Liver (tissue), 9 donors: ENCODE measurements around the gene SWI5. TPM values are rescaled to one million over a fixed set of nuclear protein-coding genes. Genes with fewer than 3 reads are reported as not detected.

ENCODE experiments used
- DNase-seq: peaks from one replicate; pipeline ENCODE4 v3.0.0-alpha.2; 2017; ENCODE audit warnings: low spot score
- H3K27ac ChIP-seq, 2 donors: one replicate each; pipeline ENCODE4 v1.7.0; 2013; ENCODE audit warnings: inconsistent platforms in 2 of 2, low read length in 2 of 2, control low read depth in 1 of 2, low read depth in 1 of 2, mild to moderate bottlenecking in 1 of 2
- H3K27me3 ChIP-seq, 4 donors: one replicate each; pipeline versions ENCODE4 v1.6.1 to v1.7.0; 2013; ENCODE audit warnings: low read length in 3 of 4, inconsistent platforms in 1 of 4, mild to moderate bottlenecking in 1 of 4, moderate library complexity in 1 of 4; ENCODE audit not compliant: control insufficient read depth in 4 of 4, insufficient read depth in 4 of 4
- H3K36me3 ChIP-seq, 4 donors: one replicate each; pipeline versions ENCODE4 v1.6.1 to v1.7.0; 2013; ENCODE audit warnings: low read length in 3 of 4, mild to moderate bottlenecking in 3 of 4, low read depth in 1 of 4, moderate library complexity in 1 of 4; ENCODE audit not compliant: control insufficient read depth in 4 of 4, insufficient read depth in 3 of 4
- H3K4me1 ChIP-seq, 4 donors: one replicate each; pipeline versions ENCODE4 v1.6.1 to v1.7.0; 2013; ENCODE audit warnings: low read length in 3 of 4, mild to moderate bottlenecking in 3 of 4, moderate library complexity in 1 of 4; ENCODE audit not compliant: control insufficient read depth in 4 of 4, insufficient read depth in 4 of 4
- H3K4me3 ChIP-seq, 3 donors: one replicate each; pipeline versions ENCODE4 v1.6.1 to v1.7.0; 2013; ENCODE audit warnings: low read length in 3 of 3, control low read depth in 1 of 3, low read depth in 1 of 3, mild to moderate bottlenecking in 1 of 3
- H3K9ac ChIP-seq, 2 donors: one replicate each; pipeline ENCODE4 v1.7.0; 2013; ENCODE audit warnings: low read length in 2 of 2, mild to moderate bottlenecking in 2 of 2, moderate library complexity in 2 of 2, control low read depth in 1 of 2, low read depth in 1 of 2
- H3K9me3 ChIP-seq, 4 donors: one replicate each; pipeline versions ENCODE4 v1.6.1 to v1.7.0; 2013; ENCODE audit warnings: low read length in 3 of 4; ENCODE audit not compliant: control insufficient read depth in 4 of 4
- ATF3 ChIP-seq: IDR thresholded peaks from 2 replicates; pipeline ENCODE4 v1.6.1; 2016; ENCODE audit warnings: antibody characterized with exemption
- EGR1 ChIP-seq, 2 donors: IDR thresholded peaks; 2 replicates each; pipeline ENCODE4 v1.6.1; 2016 to 2018; ENCODE audit warnings: antibody characterized with exemption in 2 of 2, low read depth in 2 of 2
- FOXA2 ChIP-seq: IDR thresholded peaks from 2 replicates; pipeline ENCODE4 v1.6.1; 2016; ENCODE audit warnings: antibody characterized with exemption
- GABPA ChIP-seq, 2 donors: IDR thresholded peaks in 1 of 2; conservative IDR thresholded peaks in 1 of 2; 2 replicates each; pipeline ENCODE4 v1.6.1; 2016; ENCODE audit warnings: antibody characterized with exemption in 2 of 2, mild to moderate bottlenecking in 1 of 2, moderate library complexity in 1 of 2
- HNF4A ChIP-seq, 2 donors: conservative IDR thresholded peaks; 2 replicates each; pipeline ENCODE4 v1.6.1; 2016; ENCODE audit warnings: antibody characterized with exemption in 2 of 2, mild to moderate bottlenecking in 2 of 2
- HNF4G ChIP-seq: IDR thresholded peaks from 2 replicates; pipeline ENCODE4 v1.6.1; 2016; ENCODE audit warnings: antibody characterized with exemption
- JUND ChIP-seq, 2 donors: IDR thresholded peaks; 2 replicates each; pipeline ENCODE4 v1.6.1; 2016; ENCODE audit warnings: antibody characterized with exemption in 2 of 2
- NR2F2 ChIP-seq: IDR thresholded peaks from 2 replicates; pipeline ENCODE4 v1.6.1; 2016; ENCODE audit warnings: antibody characterized with exemption
- RAD21 ChIP-seq, 2 donors: IDR thresholded peaks; 2 replicates each; pipeline ENCODE4 v1.6.1; 2016; ENCODE audit warnings: antibody characterized with exemption in 2 of 2, mild to moderate bottlenecking in 2 of 2
- REST ChIP-seq: IDR thresholded peaks from 2 replicates; pipeline ENCODE4 v1.6.1; 2016; ENCODE audit warnings: antibody characterized with exemption, mild to moderate bottlenecking
- RXRA ChIP-seq, 2 donors: IDR thresholded peaks; 2 replicates each; pipeline ENCODE4 v1.6.1; 2017 to 2018; ENCODE audit warnings: antibody characterized with exemption in 2 of 2, mild to moderate bottlenecking in 1 of 2
- SP1 ChIP-seq: IDR thresholded peaks from 2 replicates; pipeline ENCODE4 v1.6.1; 2018; ENCODE audit warnings: antibody characterized with exemption, mild to moderate bottlenecking
- TAF1 ChIP-seq: conservative IDR thresholded peaks from 2 replicates; pipeline ENCODE4 v1.6.1; 2016; ENCODE audit warnings: antibody characterized with exemption, mild to moderate bottlenecking
- YY1 ChIP-seq: IDR thresholded peaks from 2 replicates; pipeline ENCODE4 v1.6.1; 2016; ENCODE audit warnings: antibody characterized with exemption, mild to moderate bottlenecking
- WGBS: extraction: QIAGEN DNeasy Blood & Tissue Kit; methylation state at CpG from one replicate; pipeline ENCODE4 v1.1.7; 2013; 5-methylcytosine and 5-hydroxymethylcytosine counted together
- polyA plus RNA-seq, 2 donors: library from polyadenylated mRNA; stranded (reverse) in 1 of 2; unstranded in 1 of 2; fragments of 200-250 nt in 1 of 2; fragments of >200 nt in 1 of 2; fragmentation: Nextera tagmentation in 1 of 2; extraction: Ambion mirVana in 1 of 2; gene quantifications; one replicate each; pipeline versions ENCODE4 v1.2.1 to v1.2.3, GENCODE V29; 2013 to 2015
- total RNA-seq, 2 donors: library from RNA; depleted of rRNA; stranded (reverse); fragments of >200 nt; gene quantifications; one replicate each; pipeline ENCODE4 v1.2.3, GENCODE V29; 2014
- TF ChIP-seq, protein P1 (sequence below): IDR thresholded peaks from 2 replicates; pipeline ENCODE4 v1.6.1; 2016; ENCODE audit warnings: antibody characterized with exemption
- TF ChIP-seq, protein P2 (sequence below): fragments of 150-350 bp; IDR thresholded peaks from 2 replicates; pipeline ENCODE4 v1.5.1; 2017; ENCODE audit warnings: improper control_type of control experiment, low read depth, low read length; ENCODE audit not compliant: missing input control
- TF ChIP-seq, protein P3 (sequence below): IDR thresholded peaks from 2 replicates; pipeline ENCODE4 v1.6.1; 2016; ENCODE audit warnings: antibody characterized with exemption
- donor health status: healthy.
- donor health status: healthy.
- donor health status: healthy.
- donor health status: healthy.
- donor health status: healthy.

The SWI5 gene
- total and polyA plus RNA-seq, 4 donors = 10.7 to 34.0 (median 16.2) TPM

GRCh38 chr9:128286440-128286839 is 10.4 kb downstream of the SWI5 start:
- H3K27ac ChIP-seq = no peak overlapping the region
- H3K9ac ChIP-seq = no peak overlapping the region
- no peaks in the 10 kb centered on the region for H3K27me3 ChIP-seq
- no peaks in the 10 kb centered on the region for H3K9me3 ChIP-seq
- WGBS = 79% methylated on average over 6 of the region's 6 CpGs
- peaks cover 5 to 27% (median 10%) of the 10 kb centered on the region in 4 donors for H3K36me3 ChIP-seq
- TF ChIP-seq JUND (IDR thresholded peaks at IDR 0.05) (no peak), RAD21 (IDR thresholded peaks at IDR 0.05) (no peak), NR2F2 (no peak), HNF4A (conservative IDR thresholded peaks at IDR 0.05) (no peak), EGR1 (IDR thresholded peaks at IDR 0.05; ENCODE audit: low read depth in 2 of 2) (no peak)
- TF ChIP-seq, protein P1, sequence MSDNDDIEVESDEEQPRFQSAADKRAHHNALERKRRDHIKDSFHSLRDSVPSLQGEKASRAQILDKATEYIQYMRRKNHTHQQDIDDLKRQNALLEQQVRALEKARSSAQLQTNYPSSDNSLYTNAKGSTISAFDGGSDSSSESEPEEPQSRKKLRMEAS = no peak
- no peak overlapping the region for H3K4me3 ChIP-seq
- no peak for DNase-seq
- H3K4me1 ChIP-seq = no peaks in the 10 kb centered on the region

GRCh38 chr9:128288273-128289004 is 12.4 kb downstream of the SWI5 start:
- no peak for DNase-seq
- no peak for TF ChIP-seq JUND (IDR thresholded peaks at IDR 0.05)
- TF ChIP-seq EGR1 (IDR thresholded peaks at IDR 0.05; ENCODE audit: low read depth in 2 of 2) = no peak
- no peak for TF ChIP-seq HNF4A (conservative IDR thresholded peaks at IDR 0.05)
- TF ChIP-seq TAF1 = no peak
- TF ChIP-seq, protein P2, sequence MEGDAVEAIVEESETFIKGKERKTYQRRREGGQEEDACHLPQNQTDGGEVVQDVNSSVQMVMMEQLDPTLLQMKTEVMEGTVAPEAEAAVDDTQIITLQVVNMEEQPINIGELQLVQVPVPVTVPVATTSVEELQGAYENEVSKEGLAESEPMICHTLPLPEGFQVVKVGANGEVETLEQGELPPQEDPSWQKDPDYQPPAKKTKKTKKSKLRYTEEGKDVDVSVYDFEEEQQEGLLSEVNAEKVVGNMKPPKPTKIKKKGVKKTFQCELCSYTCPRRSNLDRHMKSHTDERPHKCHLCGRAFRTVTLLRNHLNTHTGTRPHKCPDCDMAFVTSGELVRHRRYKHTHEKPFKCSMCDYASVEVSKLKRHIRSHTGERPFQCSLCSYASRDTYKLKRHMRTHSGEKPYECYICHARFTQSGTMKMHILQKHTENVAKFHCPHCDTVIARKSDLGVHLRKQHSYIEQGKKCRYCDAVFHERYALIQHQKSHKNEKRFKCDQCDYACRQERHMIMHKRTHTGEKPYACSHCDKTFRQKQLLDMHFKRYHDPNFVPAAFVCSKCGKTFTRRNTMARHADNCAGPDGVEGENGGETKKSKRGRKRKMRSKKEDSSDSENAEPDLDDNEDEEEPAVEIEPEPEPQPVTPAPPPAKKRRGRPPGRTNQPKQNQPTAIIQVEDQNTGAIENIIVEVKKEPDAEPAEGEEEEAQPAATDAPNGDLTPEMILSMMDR = no peak
- TF ChIP-seq, protein P3, sequence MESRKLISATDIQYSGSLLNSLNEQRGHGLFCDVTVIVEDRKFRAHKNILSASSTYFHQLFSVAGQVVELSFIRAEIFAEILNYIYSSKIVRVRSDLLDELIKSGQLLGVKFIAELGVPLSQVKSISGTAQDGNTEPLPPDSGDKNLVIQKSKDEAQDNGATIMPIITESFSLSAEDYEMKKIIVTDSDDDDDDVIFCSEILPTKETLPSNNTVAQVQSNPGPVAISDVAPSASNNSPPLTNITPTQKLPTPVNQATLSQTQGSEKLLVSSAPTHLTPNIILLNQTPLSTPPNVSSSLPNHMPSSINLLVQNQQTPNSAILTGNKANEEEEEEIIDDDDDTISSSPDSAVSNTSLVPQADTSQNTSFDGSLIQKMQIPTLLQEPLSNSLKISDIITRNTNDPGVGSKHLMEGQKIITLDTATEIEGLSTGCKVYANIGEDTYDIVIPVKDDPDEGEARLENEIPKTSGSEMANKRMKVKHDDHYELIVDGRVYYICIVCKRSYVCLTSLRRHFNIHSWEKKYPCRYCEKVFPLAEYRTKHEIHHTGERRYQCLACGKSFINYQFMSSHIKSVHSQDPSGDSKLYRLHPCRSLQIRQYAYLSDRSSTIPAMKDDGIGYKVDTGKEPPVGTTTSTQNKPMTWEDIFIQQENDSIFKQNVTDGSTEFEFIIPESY = no peak
- no peak for TF ChIP-seq YY1
- no peak for TF ChIP-seq GABPA (IDR thresholded peaks at IDR 0.05 in 1 of 2, conservative IDR thresholded peaks at IDR 0.05 in 1 of 2)
- TF ChIP-seq HNF4G = no peak
- no peak for TF ChIP-seq REST
- no peak for TF ChIP-seq FOXA2
- TF ChIP-seq SP1 = no peak
- no peak for TF ChIP-seq RXRA (IDR thresholded peaks at IDR 0.05)
- TF ChIP-seq NR2F2 = no peak
- TF ChIP-seq RAD21 (IDR thresholded peaks at IDR 0.05) = no peak
- TF ChIP-seq, protein P1 = no peak
- TF ChIP-seq ATF3 = no peak
- WGBS = 90% methylated on average over 11 of the region's 11 CpGs
- Histone ChIP-seq H3K4me1 (no peaks in the 10 kb centered on the region), H3K27me3 (no peaks in the 10 kb centered on the region), H3K9ac (no peak overlapping the region), H3K27ac (no peak overlapping the region), H3K36me3 (peaks cover 5 to 27% (median 10%) of the 10 kb centered on the region in 4 donors), H3K4me3 (no peak overlapping the region), H3K9me3 (no peaks in the 10 kb centered on the region)
